ENCODE data around the gene ACAP1.
"Not testable (repeated sequence)": the region's sequence is repeated elsewhere in the genome, so short reads cannot be mapped to it uniquely, and the experiment has no call there.

Gene ACAP1

DNA sequence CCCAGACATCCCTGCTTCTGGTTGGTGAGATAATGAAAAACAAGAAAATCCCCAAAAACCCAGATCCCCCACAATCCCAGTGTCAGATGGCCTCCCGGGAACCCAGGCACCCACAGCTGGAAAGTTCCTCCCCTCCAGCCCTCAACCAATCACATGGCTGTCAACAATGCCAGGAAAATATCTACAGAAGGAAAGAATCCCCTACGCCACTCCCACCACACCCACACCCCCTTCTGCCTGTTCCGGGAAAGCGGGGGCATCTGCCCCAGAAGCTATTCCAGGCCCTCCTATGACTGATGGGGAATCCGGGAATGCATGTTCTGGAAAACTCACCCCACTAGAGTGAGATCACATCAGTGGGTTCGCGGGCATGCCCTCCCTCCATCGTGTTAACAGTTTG, 20.4 kb downstream of the ACAP1 start:
- no peak for DNase-seq

DNA sequence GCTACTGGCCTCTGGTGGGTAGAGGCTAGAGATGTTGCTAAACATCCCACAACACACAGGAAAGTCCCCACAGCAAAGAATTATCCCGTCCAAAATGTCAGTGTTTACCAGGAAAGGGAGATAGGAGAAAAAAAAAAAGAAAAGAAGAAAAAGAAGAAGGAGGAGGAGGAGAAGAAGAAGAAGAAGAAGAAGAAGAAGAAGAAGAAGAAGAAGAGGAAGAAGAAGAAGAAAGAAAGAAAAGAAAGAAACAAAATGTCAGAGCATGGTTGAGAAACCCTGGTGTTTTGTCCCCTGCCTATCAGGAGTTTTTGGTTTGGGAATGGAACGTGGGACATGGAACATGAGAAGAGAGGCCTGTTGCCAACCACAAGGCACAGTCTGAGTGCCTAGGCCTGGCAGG, 21.1 kb downstream of the ACAP1 start:
- DNase-seq, result no peak

DNA sequence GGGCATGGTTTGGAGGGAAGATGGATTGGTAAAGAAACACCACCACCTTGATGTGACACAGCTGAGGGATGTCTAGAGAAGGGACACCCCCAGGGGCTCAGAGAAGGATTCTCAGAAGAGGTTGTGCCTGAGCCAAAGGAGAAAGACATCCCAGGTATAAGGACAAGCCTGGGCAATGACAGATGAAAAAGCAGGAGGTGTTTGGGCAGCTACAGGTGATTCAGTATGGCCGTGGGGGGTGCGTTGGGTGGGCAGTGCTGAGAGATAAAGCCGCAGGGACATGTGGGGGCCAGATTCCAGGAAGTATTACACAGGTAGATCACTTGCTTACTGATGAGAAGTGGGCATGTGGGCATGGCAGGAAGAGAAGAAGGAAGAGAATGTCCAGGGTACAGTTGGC, 25.6 kb downstream of the ACAP1 start:
- DNase-seq, result no peak

DNA sequence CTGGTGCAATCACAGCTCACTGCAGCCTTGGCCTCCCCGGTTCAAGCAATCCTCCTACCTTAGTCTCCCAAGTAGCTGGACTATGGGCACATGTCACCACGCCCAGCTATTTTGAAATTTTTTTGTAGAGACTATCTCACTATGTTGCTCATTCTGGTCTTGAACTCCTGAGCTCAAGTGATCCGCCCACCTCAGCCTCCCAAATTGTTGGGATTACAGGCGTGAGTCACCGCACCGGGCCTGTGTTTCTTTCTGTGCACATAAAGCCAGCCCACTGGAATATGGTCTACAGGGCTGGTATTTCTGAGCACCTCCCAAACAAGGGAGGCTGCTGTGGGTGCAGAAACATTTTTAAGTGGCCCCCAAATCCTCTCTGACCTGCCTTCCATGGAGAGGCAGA, 27.0 kb downstream of the ACAP1 start:
- DNase-seq, result no peak

- DNase-seq, result not testable (repeated sequence)
Measured at GRCh38 chr17:7365963-7366362, 29.6 kb downstream of the ACAP1 start.

DNA sequence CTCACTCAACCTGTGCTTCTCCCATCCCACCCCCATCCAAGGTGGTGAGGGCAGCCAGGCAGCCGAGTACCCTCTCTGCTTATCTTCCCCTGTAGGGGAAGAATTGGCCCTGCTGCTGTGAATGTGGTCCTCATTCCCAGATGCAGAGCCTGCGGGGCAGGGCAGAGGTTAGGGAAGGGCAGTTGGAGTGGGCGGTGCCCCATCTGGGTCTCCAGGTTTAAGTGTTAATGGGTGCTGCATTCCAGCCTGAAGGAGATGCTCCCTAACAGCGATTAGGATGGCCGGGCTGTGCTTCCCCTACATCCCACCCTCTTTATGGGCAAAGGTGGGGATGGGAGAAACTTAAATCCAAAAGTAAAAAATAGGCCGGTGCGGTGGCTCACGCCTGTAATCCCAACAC, 30.8 kb downstream of the ACAP1 start:
- no peak for DNase-seq

DNA sequence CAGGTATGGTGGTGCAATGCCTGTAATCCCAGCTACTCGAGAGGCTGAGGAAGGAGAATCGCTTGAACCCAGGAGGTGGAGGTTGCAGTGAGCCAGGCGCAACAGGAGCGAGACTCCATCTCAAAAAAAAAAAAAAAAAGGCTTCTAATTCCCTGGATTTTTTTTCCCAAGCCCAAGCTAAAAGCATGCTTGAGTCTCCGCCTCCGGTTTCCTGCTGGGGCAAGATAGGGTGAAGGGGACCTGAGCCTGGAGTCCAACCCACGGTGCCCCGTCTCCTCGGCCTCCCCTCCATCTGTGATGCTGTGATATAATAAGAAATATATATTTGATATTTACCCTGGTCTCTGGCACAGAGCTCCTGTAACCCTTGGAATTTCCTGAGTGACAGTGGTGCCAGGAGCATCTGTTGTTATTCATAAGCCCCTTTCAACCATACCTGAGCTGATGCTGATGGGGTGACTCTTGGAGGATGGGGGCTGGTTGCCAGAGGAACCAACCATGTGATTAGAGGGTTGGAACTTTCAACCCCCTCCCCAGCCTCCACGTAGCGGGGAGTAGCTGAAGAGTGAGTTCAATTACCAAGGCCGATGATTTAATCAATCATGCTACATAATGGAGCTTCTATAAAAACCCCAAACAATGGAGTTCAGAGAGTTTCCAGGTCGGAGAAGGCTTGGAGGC, 31.7 kb downstream of the ACAP1 start:
- no peak for DNase-seq

DNA sequence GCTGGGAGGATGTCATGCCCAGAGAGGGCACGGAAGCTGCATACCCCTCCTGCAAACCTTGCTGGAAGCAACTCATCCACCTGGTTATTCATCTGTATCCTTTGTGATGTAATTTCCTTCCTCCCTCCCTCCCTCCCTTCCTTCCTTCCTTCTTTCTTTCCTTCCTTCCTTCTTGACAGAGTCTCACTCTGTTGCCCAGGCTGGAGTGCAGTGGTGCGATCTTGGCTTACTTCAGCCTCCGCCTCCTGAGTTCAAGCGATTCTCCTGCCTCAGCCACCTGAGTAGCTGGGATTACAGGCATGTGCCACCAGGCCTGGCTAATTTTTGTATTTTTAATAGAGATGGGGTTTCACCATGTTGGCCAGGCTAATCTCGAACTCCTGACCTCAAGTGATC, 32.3 kb downstream of the ACAP1 start:
- DNase-seq, result not testable (repeated sequence)

- DNase-seq, result no peak
Measured at GRCh38 chr17:7369825-7370224, 33.5 kb downstream of the ACAP1 start.

- DNase-seq, result no peak
Measured at GRCh38 chr17:7370853-7371252, 34.5 kb downstream of the ACAP1 start.

- no peak for DNase-seq
Measured at GRCh38 chr17:7374353-7374752, 38.0 kb downstream of the ACAP1 start.

GRCh38 chr17:7379134-7379533, 42.8 kb downstream of the ACAP1 start:
- DNase-seq, result no peak

DNA sequence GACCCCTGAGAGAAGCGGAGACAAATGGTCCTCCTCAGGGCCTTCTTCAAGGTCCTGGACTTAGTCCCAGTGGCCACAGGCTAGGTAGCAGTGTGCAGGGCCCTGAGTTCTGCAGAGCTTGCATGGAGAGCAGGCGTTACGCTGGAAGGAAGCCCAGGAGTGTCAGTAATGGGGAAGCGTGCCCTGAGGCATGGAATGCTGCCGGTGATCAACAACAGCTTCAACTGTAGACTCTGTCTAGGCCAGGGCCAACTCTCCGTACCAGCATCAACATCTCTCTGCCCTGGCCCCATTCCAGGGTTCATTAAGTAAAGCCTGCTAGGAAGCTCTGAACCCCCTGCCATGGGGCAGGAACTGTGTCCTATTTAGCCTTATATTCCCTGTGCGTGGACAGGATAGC, 44.0 kb downstream of the ACAP1 start:
- DNase-seq, result peak; percentile 15

DNA sequence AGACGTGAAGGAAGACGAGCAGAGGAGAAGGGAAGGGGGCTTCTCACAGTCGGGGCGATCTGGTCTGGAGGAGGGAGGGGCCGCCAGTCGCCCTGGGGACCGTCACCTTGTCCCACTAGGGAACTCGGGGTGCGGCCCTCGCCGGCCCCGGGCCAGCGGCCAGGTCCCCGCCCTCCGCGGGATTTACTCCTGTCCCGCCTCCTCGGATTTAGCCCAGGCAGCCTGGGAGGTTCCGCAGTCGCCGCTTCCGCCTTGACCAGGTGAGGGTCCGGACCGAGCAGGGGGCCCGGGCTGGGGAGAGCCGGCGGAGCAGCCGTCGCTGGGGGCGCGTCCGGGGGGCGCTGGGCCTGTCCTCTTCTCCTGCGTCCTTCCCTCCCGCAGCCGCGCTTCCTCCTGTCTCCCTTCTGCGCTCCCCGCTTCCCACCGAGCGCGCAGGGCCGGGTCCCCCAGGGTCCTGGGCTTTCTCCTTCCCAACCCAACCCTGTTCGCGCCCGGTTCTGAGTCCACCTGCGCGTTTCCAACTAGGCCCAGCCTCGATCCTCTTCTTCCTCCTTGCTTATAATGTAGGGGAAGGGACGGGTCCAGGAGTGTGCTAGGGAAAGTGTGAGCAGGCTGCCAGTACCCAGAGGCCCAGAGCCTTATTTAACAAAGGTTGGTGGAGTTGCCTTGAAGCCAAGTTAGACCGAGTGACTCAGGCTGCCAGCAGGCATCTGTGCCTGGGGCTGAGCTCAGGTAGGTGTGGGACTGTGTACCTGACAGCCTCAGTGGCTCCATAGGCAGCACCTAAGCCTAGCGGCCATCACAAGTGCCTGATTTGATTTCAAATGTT, 44.7 kb downstream of the ACAP1 start, which contains the start of gene TNK1:
TNK1 (plus strand) TSS at position 235 of the 829 bp plus-strand sequence. CDS start 1,838 bp downstream, outside the sequence.
- no peak for DNase-seq

DNA sequence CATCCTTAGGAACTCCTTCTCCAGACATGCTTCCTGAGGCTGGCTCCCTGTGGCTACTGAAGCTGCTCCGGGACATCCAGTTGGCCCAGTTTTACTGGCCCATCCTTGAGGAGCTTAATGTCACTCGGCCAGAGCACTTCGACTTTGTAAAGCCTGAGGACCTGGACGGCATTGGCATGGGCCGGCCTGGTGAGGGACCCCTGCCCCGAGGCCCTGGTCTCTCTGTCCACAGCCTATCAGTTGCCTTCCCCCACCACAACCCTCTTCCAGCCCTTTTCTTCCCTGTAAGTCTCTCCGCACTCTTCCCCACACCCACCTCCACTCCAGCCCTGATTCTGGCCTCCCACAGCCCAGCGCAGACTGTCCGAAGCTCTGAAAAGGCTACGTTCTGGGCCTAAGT, 46.6 kb downstream of the ACAP1 start:
- no peak for DNase-seq

DNA sequence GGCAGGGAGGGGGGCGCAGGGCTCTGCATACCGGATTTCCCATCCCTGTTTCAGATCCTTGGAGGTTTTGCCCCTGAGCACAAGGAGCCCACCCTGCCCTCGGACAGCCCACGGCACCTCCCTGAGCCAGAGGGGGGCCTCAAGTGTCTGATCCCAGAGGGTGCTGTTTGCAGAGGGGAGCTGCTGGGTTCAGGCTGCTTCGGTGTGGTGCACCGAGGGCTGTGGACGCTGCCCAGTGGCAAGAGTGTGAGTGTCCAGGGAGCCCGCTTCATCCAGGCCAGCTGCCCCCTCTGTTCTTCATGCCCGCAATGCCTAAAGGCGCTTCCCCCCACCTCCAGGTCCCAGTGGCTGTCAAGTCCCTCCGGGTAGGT, 47.0 kb downstream of the ACAP1 start:
- no peak for DNase-seq

- peak; percentile 40 for DNase-seq
Measured at GRCh38 chr17:7383742-7384488, 47.6 kb downstream of the ACAP1 start.

DNA sequence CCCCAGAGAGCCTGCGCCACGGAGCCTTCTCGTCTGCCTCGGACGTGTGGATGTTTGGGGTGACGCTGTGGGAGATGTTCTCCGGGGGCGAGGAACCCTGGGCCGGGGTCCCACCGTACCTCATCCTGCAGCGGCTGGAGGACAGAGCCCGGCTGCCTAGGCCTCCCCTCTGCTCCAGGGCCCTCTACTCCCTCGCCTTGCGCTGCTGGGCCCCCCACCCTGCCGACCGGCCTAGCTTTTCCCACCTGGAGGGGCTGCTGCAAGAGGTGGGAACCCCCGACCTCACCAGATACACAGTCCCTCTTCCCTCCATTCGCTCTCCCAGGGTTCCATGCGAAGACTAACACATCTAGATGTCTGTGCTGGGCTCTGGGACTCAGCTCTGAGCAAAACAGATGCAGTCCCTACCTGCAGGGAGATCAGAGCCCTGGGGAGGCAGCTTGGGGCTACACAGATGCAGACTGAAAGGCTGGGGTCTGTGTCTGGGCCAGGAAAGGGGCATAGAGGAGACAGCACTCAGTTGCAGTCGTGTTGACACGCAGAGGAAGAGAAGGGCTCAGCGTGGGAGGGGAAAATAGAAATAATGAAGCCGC, 48.3 kb downstream of the ACAP1 start:
- no peak for DNase-seq

GRCh38 chr17:7388856-7389255, 52.5 kb downstream of the ACAP1 start:
- DNase-seq, result no peak

DNA sequence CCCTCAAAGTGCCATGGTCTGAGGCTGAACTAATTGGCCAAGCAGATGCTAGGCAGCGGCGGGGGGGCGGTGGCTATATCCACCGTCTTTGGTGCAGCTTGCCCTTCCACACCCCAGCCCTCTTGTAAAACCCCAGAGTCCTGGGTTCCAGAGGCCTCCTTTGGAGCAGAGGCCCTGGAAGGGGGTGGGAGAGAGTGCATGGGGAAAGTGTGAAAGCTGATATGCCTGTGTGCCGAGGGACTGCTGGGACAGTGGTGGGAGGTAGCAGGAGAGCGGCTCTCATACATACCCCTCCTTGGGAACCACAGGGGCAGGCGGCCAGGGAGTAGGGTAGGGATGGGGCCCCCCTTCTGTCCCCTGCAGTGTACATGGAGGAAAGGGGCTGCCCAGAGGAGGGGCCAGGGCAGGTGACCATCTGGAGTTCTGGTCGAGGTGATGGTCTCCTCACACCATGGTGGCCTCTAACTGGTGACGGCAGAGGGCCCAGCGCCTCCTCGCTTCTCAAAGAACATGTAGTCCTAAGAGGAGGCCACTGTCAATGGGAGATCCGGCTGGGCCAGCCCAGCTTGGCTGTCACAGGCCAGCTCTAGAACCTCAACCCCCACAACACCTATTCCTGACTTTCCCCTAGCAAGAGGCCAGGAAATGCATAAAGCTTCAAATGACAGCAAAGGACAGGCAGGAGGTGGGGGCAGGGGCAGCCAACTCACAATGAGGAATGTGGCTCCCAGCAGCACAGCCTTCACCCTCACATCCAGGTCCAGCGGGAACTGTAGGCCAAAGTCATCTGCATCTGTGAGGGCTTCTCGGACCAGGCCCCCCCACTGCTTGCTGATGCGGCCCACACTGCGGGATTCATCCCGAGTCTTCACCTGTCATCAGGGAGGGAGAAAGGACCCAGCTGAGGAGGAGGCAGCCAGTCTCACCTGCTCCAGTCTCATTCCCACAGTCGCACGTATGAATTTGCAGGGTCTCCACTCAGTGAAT, 53.9 kb downstream of the ACAP1 start:
- DNase-seq, result no peak

- no peak for DNase-seq
Measured at GRCh38 chr17:7391307-7391706, 55.0 kb downstream of the ACAP1 start.
